ENCODE measurements around the gene ATP8B4.
"Not testable (repeated sequence)": the region's sequence is repeated elsewhere in the genome, so short reads cannot be mapped to it uniquely, and the experiment has no call there.

ATP8B4 gene

DNA sequence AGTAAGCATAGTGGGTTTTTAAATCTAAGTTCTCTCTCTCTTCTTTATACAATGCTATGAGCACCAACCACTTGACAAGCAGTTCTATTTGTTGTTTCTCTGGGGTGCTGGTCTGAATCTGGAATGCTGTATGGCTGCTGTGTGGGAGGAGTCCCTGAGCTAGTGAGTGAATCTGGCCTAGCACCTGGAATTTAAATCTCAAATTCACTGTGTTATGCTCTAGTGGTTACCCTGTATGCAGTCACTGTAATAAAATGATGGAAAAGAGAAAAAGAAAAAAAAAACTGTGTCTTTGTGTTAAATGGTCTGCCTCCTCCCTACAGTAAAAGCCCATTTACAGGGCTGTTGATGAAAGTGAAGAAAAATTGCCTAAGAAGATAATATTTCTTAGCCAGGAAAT lies 155.0 kb downstream of the ATP8B4 start:
- Histone ChIP-seq H3K9me3 (replicated peaks; ENCODE audit: low read length) (no peaks in the 10 kb centered on the region), H3K36me3 (ENCODE audit: insufficient read depth, low read length) (no peaks in the 10 kb centered on the region), H3K4me1 (ENCODE audit: control insufficient read depth, insufficient read depth, low read length) (no peaks in the 10 kb centered on the region), H3K4me2 (ENCODE audit: low read length) (no peak overlapping the region), H3K4me3 (ENCODE audit: low read length) (no peak overlapping the region), H3K9ac (ENCODE audit: low read depth, low read length) (no peak overlapping the region), H3K27me3 (ENCODE audit: control insufficient read depth, insufficient read depth, low read length) (no peaks in the 10 kb centered on the region)

DNA sequence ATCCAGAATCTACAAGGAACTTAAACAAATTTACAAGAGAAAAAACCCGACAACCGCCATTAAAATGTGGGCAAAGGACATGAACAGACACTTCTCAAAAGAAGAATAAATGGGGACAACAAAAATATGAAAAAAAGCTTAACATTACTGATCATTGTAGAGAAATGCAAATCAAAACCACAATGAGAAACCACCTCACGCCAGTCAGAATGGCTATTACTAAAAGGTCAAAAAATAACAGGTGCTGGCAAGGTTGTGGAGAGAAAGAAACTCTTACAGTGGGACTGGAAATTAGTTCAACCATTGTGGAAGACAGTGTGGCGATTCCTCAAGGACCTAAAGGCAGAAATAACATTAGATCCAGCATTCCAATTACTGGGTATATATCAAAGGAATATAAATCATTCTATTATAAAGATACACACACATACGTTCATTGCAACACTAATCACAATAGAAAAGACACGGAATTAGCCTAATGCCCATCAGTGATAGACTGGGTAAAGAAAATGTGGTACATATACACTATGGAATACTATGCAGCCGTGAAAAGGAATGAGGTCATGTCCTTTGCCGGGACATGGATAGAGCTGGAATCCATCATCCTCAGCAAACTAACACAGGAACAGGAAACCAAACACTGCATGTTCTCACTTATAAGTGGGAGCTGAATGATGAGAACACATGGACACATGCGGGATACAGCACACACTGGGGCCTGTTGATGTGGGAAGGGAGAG lies 155.8 kb downstream of the ATP8B4 start:
- not testable (repeated sequence) for H3K4me1 ChIP-seq (ENCODE audit: control insufficient read depth, insufficient read depth, low read length); H3K27me3 ChIP-seq (ENCODE audit: control insufficient read depth, insufficient read depth, low read length); H3K9me3 ChIP-seq (replicated peaks; ENCODE audit: low read length); H3K4me2 ChIP-seq (ENCODE audit: low read length); H3K36me3 ChIP-seq (ENCODE audit: insufficient read depth, low read length); H3K4me3 ChIP-seq (ENCODE audit: low read length); H3K9ac ChIP-seq (ENCODE audit: low read depth, low read length)

DNA sequence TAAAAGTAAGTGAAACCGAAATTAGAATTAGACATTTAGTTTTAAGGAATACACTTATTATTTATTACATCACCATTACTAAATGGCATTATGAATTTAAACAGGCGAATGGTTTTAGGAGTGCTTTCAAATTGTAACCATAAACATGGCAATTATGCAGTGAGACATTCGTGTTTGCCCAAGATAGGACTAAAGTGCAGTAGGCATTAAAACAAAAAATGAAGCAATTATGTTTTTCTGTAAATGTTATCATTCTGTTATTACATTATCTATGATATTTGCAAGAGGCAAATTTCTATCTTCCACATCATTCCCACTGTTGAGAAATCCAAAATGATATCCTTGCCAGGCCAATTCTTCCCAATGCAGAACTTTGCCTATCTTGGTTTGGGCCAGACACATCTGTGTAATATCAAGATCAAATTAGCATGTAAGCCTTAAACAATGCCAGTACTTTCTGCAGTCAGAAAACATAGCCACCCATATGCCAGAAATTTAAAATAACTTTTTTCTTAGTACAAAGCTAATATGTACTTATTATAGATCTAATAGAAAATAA lies 156.9 kb downstream of the ATP8B4 start:
- Histone ChIP-seq H3K4me1 (ENCODE audit: control insufficient read depth, insufficient read depth, low read length) (no peaks in the 10 kb centered on the region), H3K27me3 (ENCODE audit: control insufficient read depth, insufficient read depth, low read length) (no peaks in the 10 kb centered on the region), H3K9me3 (replicated peaks; ENCODE audit: low read length) (no peaks in the 10 kb centered on the region), H3K36me3 (ENCODE audit: insufficient read depth, low read length) (no peaks in the 10 kb centered on the region), H3K9ac (ENCODE audit: low read depth, low read length) (no peak overlapping the region), H3K4me3 (ENCODE audit: low read length) (no peak overlapping the region), H3K4me2 (ENCODE audit: low read length) (no peak overlapping the region)

DNA sequence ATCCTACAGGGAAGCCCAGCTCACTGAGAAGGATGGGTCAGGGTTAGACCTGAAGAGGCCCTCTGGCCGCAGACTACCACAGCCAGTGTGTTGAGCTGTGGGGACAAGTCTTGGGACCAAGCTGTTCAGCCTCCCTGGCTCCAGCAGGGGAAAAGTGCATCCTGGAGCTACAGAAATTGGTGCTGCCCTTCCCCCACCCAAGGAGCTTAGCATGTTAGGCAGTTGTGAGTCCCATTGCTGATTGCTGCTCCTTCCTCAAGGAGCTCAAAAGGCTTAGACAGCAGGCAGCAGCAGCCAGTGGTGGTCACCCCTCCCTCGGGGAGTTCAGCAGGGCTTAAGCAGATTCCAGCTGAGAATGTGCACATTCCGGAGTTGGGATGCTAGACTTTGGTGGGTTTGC lies 165.6 kb downstream of the ATP8B4 start:
- no peak overlapping the region for H3K4me3 ChIP-seq (ENCODE audit: low read length)
- H3K4me2 ChIP-seq (ENCODE audit: low read length) = no peak overlapping the region
- H3K9ac ChIP-seq (ENCODE audit: low read depth, low read length) = no peak overlapping the region
- H3K27me3 ChIP-seq (ENCODE audit: control insufficient read depth, insufficient read depth, low read length) = no peaks in the 10 kb centered on the region
- H3K9me3 ChIP-seq (replicated peaks; ENCODE audit: low read length) = no peaks in the 10 kb centered on the region
- H3K36me3 ChIP-seq (ENCODE audit: insufficient read depth, low read length) = no peaks in the 10 kb centered on the region
- H3K4me1 ChIP-seq (ENCODE audit: control insufficient read depth, insufficient read depth, low read length) = no peaks in the 10 kb centered on the region

DNA sequence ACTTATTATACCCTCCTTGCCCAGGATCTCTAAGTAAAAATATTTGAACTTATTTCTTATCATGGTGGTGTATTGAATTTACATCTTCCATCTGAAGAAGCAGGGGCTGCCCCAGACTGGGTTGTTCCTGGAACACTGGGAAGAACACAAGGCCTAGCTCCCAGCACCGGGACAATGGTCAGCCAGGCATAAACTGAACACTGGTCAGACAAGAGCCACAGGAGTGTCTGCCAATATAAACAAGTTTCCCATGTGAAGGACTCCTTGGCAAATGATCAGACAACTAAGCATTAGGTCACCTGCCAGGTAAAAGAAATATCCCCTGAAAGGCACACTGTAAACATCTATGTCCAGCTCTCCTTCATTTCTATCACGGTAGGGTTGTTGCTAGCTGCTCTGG lies 172.4 kb downstream of the ATP8B4 start:
- no peaks in the 10 kb centered on the region for H3K36me3 ChIP-seq (ENCODE audit: insufficient read depth, low read length)

DNA sequence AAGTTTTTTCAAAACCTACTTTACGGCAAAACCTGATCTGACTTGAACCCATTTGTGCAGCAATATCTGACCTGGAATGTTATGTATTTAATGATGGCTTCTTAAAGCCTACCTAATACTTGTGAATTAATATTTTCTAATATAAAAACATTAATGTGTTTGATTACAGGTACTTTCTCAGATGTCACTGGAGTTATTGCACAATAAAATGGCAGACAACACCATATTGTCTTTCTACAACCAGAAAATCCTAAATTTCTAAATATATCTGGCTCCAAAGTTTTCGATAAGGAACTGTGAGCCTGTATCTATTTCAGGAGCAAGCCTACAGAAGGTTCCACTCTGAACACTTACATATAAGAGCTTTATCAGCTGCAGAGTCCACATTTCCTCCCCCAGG lies 184.5 kb downstream of the ATP8B4 start:
- H3K4me2 ChIP-seq (ENCODE audit: low read length) = no peak overlapping the region
- no peaks in the 10 kb centered on the region for H3K9me3 ChIP-seq (replicated peaks; ENCODE audit: low read length)
- H3K4me3 ChIP-seq (ENCODE audit: low read length) = no peak overlapping the region
- H3K4me1 ChIP-seq (ENCODE audit: control insufficient read depth, insufficient read depth, low read length) = no peaks in the 10 kb centered on the region
- no peaks in the 10 kb centered on the region for H3K36me3 ChIP-seq (ENCODE audit: insufficient read depth, low read length)
- H3K9ac ChIP-seq (ENCODE audit: low read depth, low read length) = no peak overlapping the region
- no peaks in the 10 kb centered on the region for H3K27me3 ChIP-seq (ENCODE audit: control insufficient read depth, insufficient read depth, low read length)

More for the DNA sequence above, 172.4 kb downstream of the ATP8B4 start:
- Histone ChIP-seq H3K27me3 (ENCODE audit: control insufficient read depth, insufficient read depth, low read length) (no peaks in the 10 kb centered on the region), H3K4me3 (ENCODE audit: low read length) (no peak overlapping the region), H3K9me3 (replicated peaks; ENCODE audit: low read length) (no peaks in the 10 kb centered on the region), H3K9ac (ENCODE audit: low read depth, low read length) (no peak overlapping the region), H3K4me2 (ENCODE audit: low read length) (no peak overlapping the region), H3K4me1 (ENCODE audit: control insufficient read depth, insufficient read depth, low read length) (no peaks in the 10 kb centered on the region)

DNA sequence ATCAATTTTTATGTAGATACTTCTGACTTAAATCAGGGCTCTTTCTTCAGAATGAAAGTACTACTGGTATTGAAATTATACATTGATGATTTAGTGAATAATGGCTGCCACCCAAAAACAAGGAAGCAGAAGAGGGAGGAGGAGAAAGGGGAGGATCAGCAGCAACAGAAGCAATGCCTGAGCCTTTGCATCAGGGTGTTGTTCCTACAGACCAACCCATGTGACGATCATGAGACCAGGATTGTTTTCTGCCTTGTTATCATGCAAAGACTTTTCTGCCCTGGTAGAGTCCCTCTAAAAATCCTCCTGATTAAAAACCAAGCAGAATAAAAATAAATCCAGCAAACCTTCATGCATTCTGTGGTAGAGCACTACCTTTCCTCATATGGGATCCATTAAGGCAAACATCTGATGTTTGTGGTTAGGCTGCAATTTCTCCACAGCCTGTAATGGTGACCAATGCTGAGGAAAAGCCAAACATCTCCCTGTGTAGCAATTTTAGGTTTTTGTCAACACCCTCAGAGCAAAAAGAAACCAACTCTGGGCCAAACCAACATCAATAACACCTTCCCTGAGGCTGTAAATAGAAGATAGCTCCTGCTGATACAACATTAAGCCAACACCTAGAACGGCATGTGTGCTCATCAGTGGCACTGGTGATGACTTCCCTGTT lies 191.7 kb downstream of the ATP8B4 start:
- no peaks in the 10 kb centered on the region for H3K9me3 ChIP-seq (replicated peaks; ENCODE audit: low read length)
- no peaks in the 10 kb centered on the region for H3K27me3 ChIP-seq (ENCODE audit: control insufficient read depth, insufficient read depth, low read length)
- no peak overlapping the region for H3K4me3 ChIP-seq (ENCODE audit: low read length)
- H3K9ac ChIP-seq (ENCODE audit: low read depth, low read length) = no peak overlapping the region
- no peaks in the 10 kb centered on the region for H3K4me1 ChIP-seq (ENCODE audit: control insufficient read depth, insufficient read depth, low read length)
- H3K36me3 ChIP-seq (ENCODE audit: insufficient read depth, low read length) = no peaks in the 10 kb centered on the region
- no peak overlapping the region for H3K4me2 ChIP-seq (ENCODE audit: low read length)

DNA sequence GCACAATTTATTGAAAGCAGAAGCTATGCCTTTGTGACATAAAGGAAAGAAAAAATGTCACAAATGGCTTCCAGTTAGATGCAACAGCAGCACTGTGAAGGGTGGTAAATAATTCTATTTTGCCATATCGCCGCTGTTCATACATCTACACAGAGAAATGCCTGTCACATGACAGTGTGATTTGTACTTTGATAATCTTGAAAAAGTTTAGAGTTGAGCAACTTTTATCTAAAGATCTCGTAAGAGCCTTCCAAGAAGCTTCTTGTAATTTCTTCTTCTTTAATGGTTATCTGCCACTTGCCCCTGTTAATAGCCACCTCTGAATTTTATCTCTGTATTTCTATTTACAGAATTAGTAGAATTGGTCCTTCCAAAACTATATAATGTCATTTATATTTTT lies 192.3 kb downstream of the ATP8B4 start:
- Histone ChIP-seq H3K4me2 (ENCODE audit: low read length) (no peak overlapping the region), H3K36me3 (ENCODE audit: insufficient read depth, low read length) (no peaks in the 10 kb centered on the region), H3K9ac (ENCODE audit: low read depth, low read length) (no peak overlapping the region), H3K9me3 (replicated peaks; ENCODE audit: low read length) (no peaks in the 10 kb centered on the region), H3K27me3 (ENCODE audit: control insufficient read depth, insufficient read depth, low read length) (no peaks in the 10 kb centered on the region), H3K4me1 (ENCODE audit: control insufficient read depth, insufficient read depth, low read length) (no peaks in the 10 kb centered on the region), H3K4me3 (ENCODE audit: low read length) (no peak overlapping the region)

DNA sequence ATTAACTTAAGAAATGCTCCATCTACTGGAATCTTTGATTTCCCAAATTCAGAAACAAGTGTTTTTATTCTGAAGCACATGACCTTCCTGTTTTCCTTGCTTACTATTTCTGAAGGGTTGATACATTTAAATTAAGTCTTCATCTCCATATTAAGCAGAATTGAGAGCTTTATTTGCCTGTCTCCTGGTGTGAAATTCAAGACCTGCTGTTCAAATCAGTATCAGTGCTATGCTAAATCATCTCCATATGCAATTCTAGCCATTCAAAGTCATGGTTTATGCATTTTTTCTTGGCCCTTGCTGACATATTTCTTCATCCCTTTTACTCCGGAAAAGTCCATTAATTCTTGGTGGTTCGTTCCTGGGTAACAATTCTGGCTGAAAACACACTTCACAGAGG lies 195.4 kb downstream of the ATP8B4 start:
- no peak overlapping the region for H3K4me2 ChIP-seq (ENCODE audit: low read length)
- H3K9ac ChIP-seq (ENCODE audit: low read depth, low read length) = no peak overlapping the region
- H3K27me3 ChIP-seq (ENCODE audit: control insufficient read depth, insufficient read depth, low read length) = no peaks in the 10 kb centered on the region
- no peaks in the 10 kb centered on the region for H3K4me1 ChIP-seq (ENCODE audit: control insufficient read depth, insufficient read depth, low read length)
- no peaks in the 10 kb centered on the region for H3K9me3 ChIP-seq (replicated peaks; ENCODE audit: low read length)
- H3K4me3 ChIP-seq (ENCODE audit: low read length) = no peak overlapping the region
- no peaks in the 10 kb centered on the region for H3K36me3 ChIP-seq (ENCODE audit: insufficient read depth, low read length)

DNA sequence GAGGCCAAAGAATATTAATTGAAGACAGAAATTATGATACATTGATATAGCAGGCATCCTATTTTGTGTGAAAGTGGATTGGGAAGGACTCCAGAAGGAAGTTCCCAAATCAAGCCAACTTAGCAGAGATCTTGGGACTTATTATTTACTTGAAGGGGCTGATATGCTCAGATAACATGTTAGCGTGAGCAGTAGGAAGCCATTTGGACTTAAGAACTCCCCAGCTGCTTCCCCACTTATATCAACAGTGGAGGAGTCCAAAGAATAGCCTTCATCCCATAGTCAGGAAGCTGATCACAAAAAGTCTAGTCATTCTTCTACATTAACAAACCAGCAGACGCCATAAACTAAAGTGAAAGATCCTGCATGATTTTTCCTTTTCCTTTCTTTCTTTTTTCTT lies 200.0 kb downstream of the ATP8B4 start:
- Histone ChIP-seq H3K9ac (ENCODE audit: low read depth, low read length) (no peak overlapping the region), H3K9me3 (replicated peaks; ENCODE audit: low read length) (no peaks in the 10 kb centered on the region), H3K4me2 (ENCODE audit: low read length) (no peak overlapping the region), H3K36me3 (ENCODE audit: insufficient read depth, low read length) (no peaks in the 10 kb centered on the region), H3K27me3 (ENCODE audit: control insufficient read depth, insufficient read depth, low read length) (no peaks in the 10 kb centered on the region), H3K4me3 (ENCODE audit: low read length) (no peak overlapping the region), H3K4me1 (ENCODE audit: control insufficient read depth, insufficient read depth, low read length) (no peaks in the 10 kb centered on the region)

DNA sequence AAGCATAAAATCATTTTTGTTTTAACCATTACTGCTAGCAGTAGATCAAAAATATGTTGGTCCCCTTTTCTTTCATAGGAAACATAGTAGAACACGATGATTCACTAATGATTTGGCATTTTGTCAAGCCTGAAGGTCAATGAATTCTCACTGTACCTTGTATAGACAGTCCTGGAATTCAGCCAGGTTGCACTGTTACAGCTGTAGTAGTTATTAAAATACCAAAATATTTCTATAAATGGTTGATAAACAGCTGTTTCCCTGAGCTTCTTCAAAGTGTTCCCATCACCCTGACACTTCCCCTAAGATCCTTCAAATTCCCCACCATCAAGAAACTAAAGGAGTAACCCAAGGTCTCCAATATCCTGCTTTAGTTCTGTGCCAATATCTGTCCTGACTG lies 200.9 kb downstream of the ATP8B4 start:
- Histone ChIP-seq H3K36me3 (ENCODE audit: insufficient read depth, low read length) (no peaks in the 10 kb centered on the region), H3K4me2 (ENCODE audit: low read length) (no peak overlapping the region), H3K9me3 (replicated peaks; ENCODE audit: low read length) (no peaks in the 10 kb centered on the region), H3K9ac (ENCODE audit: low read depth, low read length) (no peak overlapping the region), H3K27me3 (ENCODE audit: control insufficient read depth, insufficient read depth, low read length) (no peaks in the 10 kb centered on the region), H3K4me1 (ENCODE audit: control insufficient read depth, insufficient read depth, low read length) (no peaks in the 10 kb centered on the region), H3K4me3 (ENCODE audit: low read length) (no peak overlapping the region)

DNA sequence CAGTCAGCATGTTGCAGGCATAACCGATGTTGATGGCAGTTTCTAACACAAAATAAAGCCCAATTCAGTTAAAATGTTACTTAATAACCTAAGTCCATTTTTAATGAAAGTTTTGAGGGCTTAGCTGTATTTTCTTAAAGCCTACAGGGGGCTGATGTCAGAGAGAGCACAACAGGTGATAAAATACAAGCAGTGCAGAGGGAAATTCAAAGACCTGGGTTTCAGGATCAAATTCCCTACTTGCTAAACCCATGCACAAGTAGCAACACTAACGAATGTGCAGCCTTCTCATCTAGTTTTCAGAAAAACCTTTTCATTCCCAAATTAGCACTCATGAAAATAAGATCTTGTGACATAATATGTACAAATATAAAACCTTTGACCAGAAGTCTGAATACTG lies 202.0 kb downstream of the ATP8B4 start:
- H3K4me2 ChIP-seq (ENCODE audit: low read length) = no peak overlapping the region
- H3K9ac ChIP-seq (ENCODE audit: low read depth, low read length) = no peak overlapping the region
- no peaks in the 10 kb centered on the region for H3K4me1 ChIP-seq (ENCODE audit: control insufficient read depth, insufficient read depth, low read length)
- no peaks in the 10 kb centered on the region for H3K36me3 ChIP-seq (ENCODE audit: insufficient read depth, low read length)
- H3K4me3 ChIP-seq (ENCODE audit: low read length) = no peak overlapping the region
- H3K27me3 ChIP-seq (ENCODE audit: control insufficient read depth, insufficient read depth, low read length) = no peaks in the 10 kb centered on the region
- no peaks in the 10 kb centered on the region for H3K9me3 ChIP-seq (replicated peaks; ENCODE audit: low read length)
